GM20000 (cell line): ENCODE results near the gene PRDM16.

Experiments used
- DNase-seq: peaks from one replicate; pipeline ENCODE4 v3.0.0; 2012; ENCODE audit warnings: low spot score
- TF ChIP-seq, protein P1 (sequence below): IDR thresholded peaks from 2 replicates; pipeline ENCODE4 v1.5.1; 2012; ENCODE audit warnings: mild to moderate bottlenecking, control low read depth; ENCODE audit errors: extremely low read depth, missing control alignments

PRDM16 gene

DNA sequence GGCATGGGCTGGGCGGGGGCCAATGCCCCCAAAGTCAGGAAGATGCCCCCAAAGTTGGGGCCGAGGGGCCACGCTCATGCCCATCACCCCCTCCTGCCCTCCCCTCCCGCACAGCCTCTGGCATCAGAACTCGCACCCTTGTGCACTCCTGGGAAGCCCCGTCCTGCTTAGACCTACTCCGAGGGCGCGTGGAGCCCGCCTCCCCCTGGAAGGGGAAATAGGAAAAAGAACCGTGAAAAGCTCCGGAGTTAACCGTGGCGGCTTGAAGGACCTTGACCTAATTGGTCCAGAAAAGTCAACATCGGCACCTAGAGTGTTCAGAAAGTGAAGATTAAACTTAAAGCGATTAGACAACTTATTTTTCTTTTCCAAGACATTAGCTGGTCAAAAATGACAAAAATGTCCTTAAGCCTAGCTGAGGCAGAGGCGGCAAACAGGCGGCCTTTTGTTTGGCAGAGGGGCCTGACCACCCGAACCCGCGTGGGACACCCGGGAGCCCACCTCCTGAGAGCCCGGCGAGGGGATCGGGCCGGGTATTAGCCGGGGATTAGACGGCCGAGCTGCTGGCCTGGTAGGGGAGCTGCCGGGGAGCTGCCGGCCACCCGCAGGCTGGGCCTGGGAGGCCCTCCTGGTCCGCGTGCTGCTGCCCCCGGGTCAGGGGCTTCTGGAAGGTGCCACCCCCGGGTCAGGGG lies 65.5 kb downstream of the PRDM16 start:
- DNase-seq, result no peak
- TF ChIP-seq, protein P1, sequence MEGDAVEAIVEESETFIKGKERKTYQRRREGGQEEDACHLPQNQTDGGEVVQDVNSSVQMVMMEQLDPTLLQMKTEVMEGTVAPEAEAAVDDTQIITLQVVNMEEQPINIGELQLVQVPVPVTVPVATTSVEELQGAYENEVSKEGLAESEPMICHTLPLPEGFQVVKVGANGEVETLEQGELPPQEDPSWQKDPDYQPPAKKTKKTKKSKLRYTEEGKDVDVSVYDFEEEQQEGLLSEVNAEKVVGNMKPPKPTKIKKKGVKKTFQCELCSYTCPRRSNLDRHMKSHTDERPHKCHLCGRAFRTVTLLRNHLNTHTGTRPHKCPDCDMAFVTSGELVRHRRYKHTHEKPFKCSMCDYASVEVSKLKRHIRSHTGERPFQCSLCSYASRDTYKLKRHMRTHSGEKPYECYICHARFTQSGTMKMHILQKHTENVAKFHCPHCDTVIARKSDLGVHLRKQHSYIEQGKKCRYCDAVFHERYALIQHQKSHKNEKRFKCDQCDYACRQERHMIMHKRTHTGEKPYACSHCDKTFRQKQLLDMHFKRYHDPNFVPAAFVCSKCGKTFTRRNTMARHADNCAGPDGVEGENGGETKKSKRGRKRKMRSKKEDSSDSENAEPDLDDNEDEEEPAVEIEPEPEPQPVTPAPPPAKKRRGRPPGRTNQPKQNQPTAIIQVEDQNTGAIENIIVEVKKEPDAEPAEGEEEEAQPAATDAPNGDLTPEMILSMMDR, result no peak

DNA sequence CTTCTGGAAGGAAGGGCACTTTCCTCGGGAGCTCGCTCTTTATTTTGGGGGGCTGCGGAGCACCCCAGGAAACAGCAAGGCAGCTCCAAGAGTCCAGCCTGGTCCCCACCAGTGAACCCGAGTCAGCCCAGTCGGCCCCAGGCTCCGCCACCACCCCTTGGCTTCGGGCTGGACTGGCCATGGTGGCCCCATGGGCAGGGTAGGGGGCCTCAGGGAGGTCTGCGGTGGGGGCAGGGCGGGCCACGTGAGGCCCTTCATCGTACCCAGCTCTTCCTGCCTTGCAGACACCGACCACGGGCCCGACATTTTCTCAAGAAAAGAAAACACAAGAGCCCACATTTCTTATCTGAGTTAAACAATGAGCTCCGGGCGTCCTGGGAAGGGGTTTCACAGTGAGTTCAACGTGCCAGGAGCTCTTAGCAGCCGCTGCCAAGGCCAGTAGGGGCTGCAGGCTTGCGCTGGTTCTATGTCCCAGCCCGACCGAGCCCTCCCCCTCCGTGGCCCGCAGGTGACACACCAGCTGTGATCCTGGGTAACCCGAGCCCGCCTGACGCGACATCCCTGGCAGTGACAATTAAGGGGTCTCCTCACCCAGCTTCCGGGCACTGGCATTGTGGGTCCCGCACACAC lies 66.2 kb downstream of the PRDM16 start:
- TF ChIP-seq, protein P1, result no peak
- no peak for DNase-seq

DNA sequence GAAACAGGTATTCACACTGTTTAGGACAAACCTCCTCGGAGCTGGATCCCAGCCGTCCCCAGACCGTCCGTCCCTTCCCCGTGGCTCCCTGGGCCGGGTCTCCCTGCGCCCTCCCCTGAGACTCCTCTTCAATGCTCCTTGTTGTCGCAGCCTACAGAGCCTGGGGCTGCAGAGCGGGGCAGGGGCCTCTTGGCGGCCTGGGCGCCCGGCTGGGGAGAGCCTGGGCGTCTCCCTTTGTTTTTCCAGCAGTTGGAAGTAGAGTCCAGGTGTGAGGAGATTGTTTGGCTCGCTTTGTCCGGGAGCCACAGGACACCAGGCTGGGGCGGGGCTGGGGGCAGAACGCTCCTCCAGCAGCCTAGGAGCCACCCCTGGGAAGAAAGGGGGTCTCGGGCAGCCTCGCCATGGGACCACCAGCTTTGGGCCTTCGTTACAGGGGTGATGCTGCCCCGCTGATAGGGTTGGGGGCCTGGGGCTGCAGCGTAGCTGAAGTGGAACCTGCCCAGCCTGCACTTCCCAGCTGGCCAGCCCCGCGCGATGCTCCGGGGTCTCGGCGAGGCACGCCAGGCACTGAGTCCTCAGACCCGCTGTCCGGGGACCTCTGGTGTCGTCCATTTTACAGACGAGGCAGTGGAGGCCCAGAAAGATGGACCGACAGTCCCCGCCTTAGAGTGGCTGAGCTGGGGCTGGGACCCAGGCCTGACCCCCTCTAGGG lies 66.9 kb downstream of the PRDM16 start:
- TF ChIP-seq, protein P1, result no peak
- DNase-seq, result no peak

DNA sequence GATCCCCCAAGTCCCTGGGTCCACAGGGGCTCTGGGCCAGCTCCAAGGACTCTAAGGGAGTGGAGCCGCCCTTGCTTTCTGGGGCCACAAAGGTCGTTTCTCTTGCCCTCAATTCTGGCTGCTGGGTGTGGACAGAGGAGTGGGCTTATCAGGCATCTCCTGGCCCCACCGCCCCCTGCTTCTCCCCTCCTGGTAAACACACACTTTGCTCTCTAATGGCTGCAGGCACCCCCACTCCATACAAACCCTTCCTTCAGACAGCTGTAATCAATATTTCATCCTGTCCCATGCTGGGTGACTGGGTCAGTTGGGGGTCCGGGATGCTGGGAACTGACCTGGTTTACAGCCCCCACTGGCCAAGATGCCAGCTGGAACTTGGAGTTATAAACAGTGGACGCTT lies 67.5 kb downstream of the PRDM16 start:
- TF ChIP-seq, protein P1, result no peak

DNA sequence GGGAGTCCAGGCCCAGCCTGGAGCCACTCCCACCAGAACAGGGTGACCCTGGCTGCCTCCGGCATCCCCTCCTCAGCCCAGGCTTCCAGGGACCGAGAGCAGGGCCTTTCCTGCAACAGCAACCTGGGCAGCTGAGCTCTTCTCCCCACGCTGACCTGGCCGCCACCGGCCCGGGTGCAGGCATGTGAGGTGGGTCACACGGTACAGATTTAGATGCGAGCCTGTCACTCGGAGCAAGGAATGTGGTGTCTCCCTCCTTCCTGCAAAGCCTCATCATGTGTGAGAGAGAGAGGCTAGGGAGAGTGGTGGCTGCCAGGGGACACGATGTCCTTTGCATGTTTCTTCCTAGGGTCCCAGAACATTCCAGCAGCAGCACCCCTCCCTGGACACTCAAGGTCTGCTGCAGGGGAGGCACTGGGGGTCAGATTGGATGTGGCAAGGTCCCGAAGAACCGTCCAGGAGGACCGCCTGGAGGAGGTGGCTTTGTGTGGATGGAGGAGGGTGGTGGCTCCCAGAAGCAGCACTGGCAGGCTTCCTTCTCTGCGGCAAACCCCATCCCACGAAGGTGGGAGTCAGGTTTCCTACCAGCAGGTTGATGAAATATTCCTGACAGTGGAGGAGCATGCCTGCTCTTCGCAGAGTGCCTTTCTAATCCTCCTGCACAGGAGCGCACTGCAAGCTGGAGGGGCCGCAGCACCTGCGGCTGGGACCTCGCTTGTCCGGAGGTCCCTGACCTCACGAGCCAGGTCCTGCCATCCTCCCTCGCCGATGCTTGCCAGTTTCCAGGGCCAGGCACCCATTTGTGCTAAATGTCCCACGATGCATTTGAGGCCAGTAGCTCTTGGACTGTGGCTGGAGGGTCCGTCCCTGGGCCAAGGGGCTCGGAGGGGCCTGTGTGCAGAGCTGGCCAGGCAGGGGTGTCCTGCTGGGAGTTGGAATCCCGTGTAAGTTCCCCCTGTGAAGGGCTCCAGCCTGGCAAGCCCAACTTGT lies 68.4 kb downstream of the PRDM16 start:
- TF ChIP-seq, protein P1, result no peak
- DNase-seq, result no peak

More for the DNA sequence above, 67.5 kb downstream of the PRDM16 start:
- DNase-seq, result no peak

DNA sequence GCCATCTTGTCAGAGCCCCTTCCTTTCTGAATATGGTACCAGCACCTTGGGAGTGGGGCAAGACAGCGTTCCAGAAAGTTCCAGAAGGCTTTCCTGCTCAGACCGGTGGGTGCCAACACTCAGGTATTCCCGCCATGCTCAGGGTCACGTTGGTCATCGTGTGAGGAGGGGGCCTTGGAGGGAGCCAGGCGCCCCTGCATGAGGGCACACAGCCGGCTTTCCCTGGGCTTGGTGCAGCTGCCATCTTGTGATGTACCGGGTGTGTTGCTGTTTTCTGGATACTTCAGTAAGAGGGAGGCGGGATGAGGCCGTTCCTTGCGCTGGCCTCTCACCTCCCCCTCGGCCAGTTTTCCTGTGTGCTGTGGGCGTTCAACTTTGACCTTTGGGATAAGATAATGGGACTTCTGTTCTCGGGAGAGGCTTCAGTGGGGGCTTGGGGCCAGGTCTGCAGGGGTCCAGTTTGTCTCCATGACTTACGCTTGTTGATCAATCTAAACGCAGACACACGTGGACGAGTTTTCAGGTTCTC lies 69.7 kb downstream of the PRDM16 start:
- DNase-seq, result no peak
- TF ChIP-seq, protein P1, result no peak
